Activated CD8-positive, alpha-beta T cell treated with anti-CD3 and anti-CD28 coated beads, Interleukin-2, amount 10 ng/mL, durations not matched to agents 7 days and 5 days (primary cell): ENCODE measurements around the gene ABCD1. TPM values are rescaled to one million over a fixed set of nuclear protein-coding genes. Genes with fewer than 3 reads are reported as not detected.

Source experiments
- ATAC-seq: fragments of 150-1000 bp; cut with Tn5 transposase; one replicate; pipeline ENCODE4 v1.10.0; 2021; ENCODE audit warnings: moderate library complexity
- CTCF ChIA-PET: fragments of 350-600 bp; sonication (Branson Sonifier 250); formaldehyde crosslinking; loops from one replicate; lab custom pipeline; 2021; ENCODE audit warnings: antibody characterized with exemption; lab: Charles Lee
- POLR2A ChIA-PET: fragments of 350-600 bp; sonication (Branson Sonifier 250); formaldehyde crosslinking; loops from one replicate; lab custom pipeline; 2021; ENCODE audit warnings: antibody characterized with exemption; lab: Charles Lee
- DNase-seq: peaks from one replicate; pipeline ENCODE4 v3.0.0-alpha.2; 2020
- H3K27ac Mint-ChIP-seq: one replicate; pipeline ENCODE4 v1.8.0; 2021; ENCODE audit warnings: mild to moderate bottlenecking, mixed read lengths
- H3K27me3 Mint-ChIP-seq: one replicate; pipeline ENCODE4 v1.8.0; 2021; ENCODE audit warnings: low read depth, mixed read lengths
- H3K36me3 Mint-ChIP-seq: one replicate; pipeline ENCODE4 v1.8.0; 2021; ENCODE audit warnings: low read depth, mixed read lengths
- H3K4me1 Mint-ChIP-seq: one replicate; pipeline ENCODE4 v1.8.0; 2021; ENCODE audit warnings: low read depth, mixed read lengths
- H3K4me3 Mint-ChIP-seq: one replicate; pipeline ENCODE4 v1.8.0; 2021; ENCODE audit warnings: mild to moderate bottlenecking, mixed read lengths
- H3K9me3 Mint-ChIP-seq: one replicate; pipeline ENCODE4 v1.8.0; 2022; ENCODE audit warnings: mixed read lengths; ENCODE audit not compliant: insufficient read depth
- total RNA-seq, 2 experiments: library from RNA; stranded (reverse); gene quantifications; one replicate each; pipeline ENCODE4 v1.2.3, GENCODE V29; 2021

ABCD1 gene
- total RNA-seq, 2 experiments from 2014 or later = 14.6 to 15.9 TPM

GRCh38 chrX:153769158-153769864 is 44.7 kb downstream of the ABCD1 start:
- H3K9me3 Mint-ChIP-seq = no peaks in the 10 kb centered on the region

GRCh38 chrX:153769865-153770600 is 45.4 kb downstream of the ABCD1 start:
- Mint-ChIP-seq H3K9me3 (no peaks in the 10 kb centered on the region), H3K27ac (no peak overlapping the region), H3K27me3 (no peaks in the 10 kb centered on the region), H3K4me1 (peaks cover 17% of the 10 kb centered on the region), H3K36me3 (no peaks in the 10 kb centered on the region), H3K4me3 (no peak overlapping the region)
- CTCF ChIA-PET = no interaction called here
- DNase-seq = no peak
- POLR2A ChIA-PET = no interaction called here
- no peak for ATAC-seq

More at GRCh38 chrX:153769158-153769864, 44.7 kb downstream of the ABCD1 start:
- DNase-seq (no peak), ATAC-seq (no peak)
- Mint-ChIP-seq H3K4me1 (peaks cover 17% of the 10 kb centered on the region), H3K27me3 (no peaks in the 10 kb centered on the region), H3K27ac (no peak overlapping the region), H3K36me3 (no peaks in the 10 kb centered on the region), H3K4me3 (no peak overlapping the region)
- CTCF ChIA-PET = no interaction called here
- POLR2A ChIA-PET = no interaction called here

GRCh38 chrX:153770601-153771414 is 46.2 kb downstream of the ABCD1 start:
- Mint-ChIP-seq H3K4me3 (no peak overlapping the region), H3K27ac (no peak overlapping the region), H3K36me3 (no peaks in the 10 kb centered on the region), H3K4me1 (peaks cover 17% of the 10 kb centered on the region), H3K9me3 (no peaks in the 10 kb centered on the region), H3K27me3 (no peaks in the 10 kb centered on the region)
- ChIA-PET POLR2A (no interaction called here), CTCF (no interaction called here)
- no peak for DNase-seq
- ATAC-seq = no peak

- POLR2A ChIA-PET = no interaction called here
- Mint-ChIP-seq H3K27ac (no peak overlapping the region), H3K27me3 (no peaks in the 10 kb centered on the region), H3K4me1 (peaks cover 9% of the 10 kb centered on the region), H3K9me3 (no peaks in the 10 kb centered on the region), H3K4me3 (no peak overlapping the region), H3K36me3 (no peaks in the 10 kb centered on the region)
- ATAC-seq (no peak), DNase-seq (no peak)
- CTCF ChIA-PET = no interaction called here
These were observed 47.0 kb downstream of the ABCD1 start for GRCh38 chrX:153771415-153772315.

GRCh38 chrX:153772316-153773217 is 47.9 kb downstream of the ABCD1 start:
- ChIA-PET CTCF (no interaction called here), POLR2A (no interaction called here)
- Mint-ChIP-seq H3K4me3 (no peak overlapping the region), H3K27me3 (no peaks in the 10 kb centered on the region), H3K36me3 (no peaks in the 10 kb centered on the region), H3K9me3 (no peaks in the 10 kb centered on the region), H3K4me1 (peaks cover 6% of the 10 kb centered on the region), H3K27ac (no peak overlapping the region)
- DNase-seq = no peak
- ATAC-seq = no peak

GRCh38 chrX:153773218-153773611 is 48.6 kb downstream of the ABCD1 start:
- no peaks in the 10 kb centered on the region for H3K36me3 Mint-ChIP-seq
- no peak overlapping the region for H3K4me3 Mint-ChIP-seq
- ATAC-seq (no peak), DNase-seq (no peak)
- peaks cover 1% of the 10 kb centered on the region for H3K4me1 Mint-ChIP-seq
- H3K27ac Mint-ChIP-seq = no peak overlapping the region
- POLR2A ChIA-PET = no interaction called here
- CTCF ChIA-PET = no interaction called here
- no peaks in the 10 kb centered on the region for H3K9me3 Mint-ChIP-seq
- no peaks in the 10 kb centered on the region for H3K27me3 Mint-ChIP-seq

GRCh38 chrX:153773741-153774575 is 49.3 kb downstream of the ABCD1 start:
- Mint-ChIP-seq H3K36me3 (no peaks in the 10 kb centered on the region), H3K27me3 (no peaks in the 10 kb centered on the region), H3K27ac (no peak overlapping the region), H3K9me3 (no peaks in the 10 kb centered on the region), H3K4me1 (no peaks in the 10 kb centered on the region), H3K4me3 (no peak overlapping the region)
- DNase-seq (no peak), ATAC-seq (no peak)
- POLR2A ChIA-PET = no interaction called here
- CTCF ChIA-PET = no interaction called here

GRCh38 chrX:153774576-153775292 is 50.1 kb downstream of the ABCD1 start:
- DNase-seq (no peak), ATAC-seq (no peak)
- ChIA-PET CTCF (no interaction called here), POLR2A (interaction anchor here (0.6 kb wide), 1 partner anchor 123 kb away, joined by 3 read pairs; no protein-coding TSS in a partner anchor)
- no peaks in the 10 kb centered on the region for H3K36me3 Mint-ChIP-seq
- no peak overlapping the region for H3K27ac Mint-ChIP-seq
- H3K9me3 Mint-ChIP-seq = no peaks in the 10 kb centered on the region
- H3K4me3 Mint-ChIP-seq = no peak overlapping the region
- H3K4me1 Mint-ChIP-seq = no peaks in the 10 kb centered on the region
- H3K27me3 Mint-ChIP-seq = peaks cover under 1% of the 10 kb centered on the region

- DNase-seq = no peak
- POLR2A ChIA-PET = interaction anchor here (0.6 kb wide), 1 partner anchor 122 kb away, joined by 3 read pairs; no protein-coding TSS in a partner anchor
- H3K9me3 Mint-ChIP-seq = no peaks in the 10 kb centered on the region
- no peaks in the 10 kb centered on the region for H3K36me3 Mint-ChIP-seq
- peaks cover 6% of the 10 kb centered on the region for H3K27me3 Mint-ChIP-seq
- CTCF ChIA-PET = no interaction called here
- H3K27ac Mint-ChIP-seq = no peak overlapping the region
- ATAC-seq = no peak
- no peak overlapping the region for H3K4me3 Mint-ChIP-seq
- peaks cover 7% of the 10 kb centered on the region for H3K4me1 Mint-ChIP-seq
These were observed 50.9 kb downstream of the ABCD1 start for GRCh38 chrX:153775293-153776119.
